Activated CD4-positive, alpha-beta memory T cell treated with anti-CD3 and anti-CD28 coated beads, Interleukin-2, amount 10 ng/mL, durations not matched to agents 7 days and 5 days (primary cell): ENCODE measurements around the gene ATP6V0A1. TPM values are rescaled to one million over a fixed set of nuclear protein-coding genes. Genes with fewer than 3 reads are reported as not detected.

Experiments used
- CTCF ChIA-PET: fragments of 350-600 bp; sonication (Branson Sonifier 250); formaldehyde crosslinking; loops from one replicate; lab custom pipeline; 2021; ENCODE audit warnings: antibody characterized with exemption, inconsistent platforms; lab: Charles Lee
- POLR2A ChIA-PET: fragments of 350-600 bp; sonication (Branson Sonifier 250); formaldehyde crosslinking; loops from one replicate; lab custom pipeline; 2021; ENCODE audit warnings: antibody characterized with exemption; lab: Charles Lee
- DNase-seq: peaks from one replicate; pipeline ENCODE4 v3.0.0-alpha.2; 2020
- H3K27ac Mint-ChIP-seq: one replicate; pipeline ENCODE4 v1.8.0; 2021; ENCODE audit warnings: mild to moderate bottlenecking, mixed read lengths
- H3K27me3 Mint-ChIP-seq: one replicate; pipeline ENCODE4 v1.8.0; 2021; ENCODE audit warnings: mixed read lengths
- H3K36me3 Mint-ChIP-seq: one replicate; pipeline ENCODE4 v1.8.0; 2021; ENCODE audit warnings: low read depth, mixed read lengths
- H3K4me1 Mint-ChIP-seq: one replicate; pipeline ENCODE4 v1.8.0; 2021; ENCODE audit warnings: mixed read lengths
- H3K4me3 Mint-ChIP-seq: one replicate; pipeline ENCODE4 v1.8.0; 2021; ENCODE audit warnings: mild to moderate bottlenecking, mixed read lengths
- H3K9me3 Mint-ChIP-seq: one replicate; pipeline ENCODE4 v1.8.0; 2021; ENCODE audit warnings: mixed read lengths
- total RNA-seq, 2 experiments: library from RNA; stranded (reverse); gene quantifications; one replicate each; pipeline ENCODE4 v1.2.3, GENCODE V29; 2021

The ATP6V0A1 gene
- total RNA-seq, 2 experiments from 2014 or later: 5.8 to 8.6 TPM

GRCh38 chr17:42422412-42422957 lies 36.2 kb upstream of the ATP6V0A1 start:
- H3K9me3 Mint-ChIP-seq: no peaks in the 10 kb centered on the region
- ChIA-PET POLR2A (interaction anchor here (0.9 to 1.1 kb wide), 3 partner anchors 15 to 87 kb away, joined by 3 to 4 read pairs (median 3); no protein-coding TSS in a partner anchor), CTCF (interaction anchor here (0.6 to 2.0 kb wide), 11 partner anchors 9 to 176 kb away, joined by 3 to 15 read pairs (median 4); no protein-coding TSS in a partner anchor)
- H3K4me3 Mint-ChIP-seq: peak overlapping the region; percentile 70
- peak; percentile 24 for DNase-seq
- peaks cover 2% of the 10 kb centered on the region for H3K36me3 Mint-ChIP-seq
- no peak overlapping the region for H3K27ac Mint-ChIP-seq
- H3K4me1 Mint-ChIP-seq: peaks cover 22% of the 10 kb centered on the region
- H3K27me3 Mint-ChIP-seq: peaks cover 49% of the 10 kb centered on the region

GRCh38 chr17:42422958-42423712 lies 35.5 kb upstream of the ATP6V0A1 start, which contains the start of gene CAVIN1:
TSS of gene CAVIN1 (minus strand) at chr17:42423256. CDS start at chr17:42423097, 159 bp downstream.
- peaks cover 22% of the 10 kb centered on the region for H3K4me1 Mint-ChIP-seq
- ChIA-PET POLR2A (interaction anchor here (0.9 to 1.1 kb wide), 4 partner anchors 16 to 945 kb away, joined by 3 to 4 read pairs (median 3); no protein-coding TSS in a partner anchor), CTCF (interaction anchor here (0.8 to 2.0 kb wide), 11 partner anchors 9 to 176 kb away, joined by 3 to 15 read pairs (median 4); no protein-coding TSS in a partner anchor)
- peak; percentile 29 for DNase-seq
- H3K27me3 Mint-ChIP-seq: peaks cover 53% of the 10 kb centered on the region
- no peaks in the 10 kb centered on the region for H3K9me3 Mint-ChIP-seq
- H3K4me3 Mint-ChIP-seq: peak within 1 kb of the TSS; percentile 70
- H3K27ac Mint-ChIP-seq: no peak within 1 kb of the TSS
- H3K36me3 Mint-ChIP-seq: peaks cover 2% of the 10 kb centered on the region

- Mint-ChIP-seq H3K27ac (no peak overlapping the region), H3K4me3 (no peak overlapping the region), H3K9me3 (no peaks in the 10 kb centered on the region), H3K27me3 (peaks cover 58% of the 10 kb centered on the region), H3K4me1 (peaks cover 22% of the 10 kb centered on the region), H3K36me3 (peaks cover 2% of the 10 kb centered on the region)
- DNase-seq: no peak
- CTCF ChIA-PET: interaction anchor here (1.2 to 2.0 kb wide), 6 partner anchors 13 to 154 kb away, joined by 3 to 15 read pairs (median 4); no protein-coding TSS in a partner anchor
- POLR2A ChIA-PET: interaction anchor here (0.5 to 1.0 kb wide), 2 partner anchors 76 to 944 kb away, joined by 3 to 4 read pairs; no protein-coding TSS in a partner anchor
Observed at GRCh38 chr17:42423766-42424165, 34.9 kb upstream of the ATP6V0A1 start.

GRCh38 chr17:42424991-42425610 lies 33.6 kb upstream of the ATP6V0A1 start:
- POLR2A ChIA-PET: no interaction called here
- H3K27ac Mint-ChIP-seq: no peak overlapping the region
- peaks cover 20% of the 10 kb centered on the region for H3K4me1 Mint-ChIP-seq
- H3K36me3 Mint-ChIP-seq: peaks cover 2% of the 10 kb centered on the region
- no peak overlapping the region for H3K4me3 Mint-ChIP-seq
- no peak for DNase-seq
- no peaks in the 10 kb centered on the region for H3K9me3 Mint-ChIP-seq
- CTCF ChIA-PET: no interaction called here
- peaks cover 55% of the 10 kb centered on the region for H3K27me3 Mint-ChIP-seq

GRCh38 chr17:42428141-42428944 lies 30.3 kb upstream of the ATP6V0A1 start:
- no peak overlapping the region for H3K27ac Mint-ChIP-seq
- CTCF ChIA-PET: interaction anchor here (0.7 to 1.5 kb wide), 12 partner anchors 12 to 102 kb away, joined by 3 to 12 read pairs (median 4); no protein-coding TSS in a partner anchor
- peak; percentile 38 for DNase-seq
- H3K9me3 Mint-ChIP-seq: no peaks in the 10 kb centered on the region
- peaks cover 45% of the 10 kb centered on the region for H3K27me3 Mint-ChIP-seq
- H3K4me3 Mint-ChIP-seq: no peak overlapping the region
- POLR2A ChIA-PET: interaction anchor here (1.0 kb wide), 1 partner anchor 13 kb away, joined by 4 read pairs; no protein-coding TSS in a partner anchor
- H3K4me1 Mint-ChIP-seq: peaks cover 1% of the 10 kb centered on the region
- H3K36me3 Mint-ChIP-seq: no peaks in the 10 kb centered on the region

- CTCF ChIA-PET: interaction anchor here (0.7 to 0.9 kb wide), 2 partner anchors 9 to 88 kb away, joined by 3 to 5 read pairs; no protein-coding TSS in a partner anchor
- Mint-ChIP-seq H3K4me1 (no peaks in the 10 kb centered on the region), H3K27me3 (peaks cover 41% of the 10 kb centered on the region), H3K9me3 (no peaks in the 10 kb centered on the region), H3K36me3 (no peaks in the 10 kb centered on the region), H3K27ac (no peak overlapping the region), H3K4me3 (no peak overlapping the region)
- POLR2A ChIA-PET: no interaction called here
- DNase-seq: no peak
Observed at GRCh38 chr17:42429726-42430447, 28.8 kb upstream of the ATP6V0A1 start.

GRCh38 chr17:42431758-42432161 lies 26.9 kb upstream of the ATP6V0A1 start:
- no peak for DNase-seq
- Mint-ChIP-seq H3K27me3 (peaks cover 42% of the 10 kb centered on the region), H3K4me3 (no peak overlapping the region), H3K36me3 (no peaks in the 10 kb centered on the region), H3K9me3 (no peaks in the 10 kb centered on the region), H3K27ac (no peak overlapping the region), H3K4me1 (no peaks in the 10 kb centered on the region)
- POLR2A ChIA-PET: no interaction called here
- CTCF ChIA-PET: interaction anchor here (1.2 to 2.0 kb wide), 6 partner anchors 9 to 95 kb away, joined by 3 to 12 read pairs (median 6); partner anchors contain the start of gene CAVIN1

- H3K4me3 Mint-ChIP-seq: no peak overlapping the region
- DNase-seq: no peak
- ChIA-PET CTCF (no interaction called here), POLR2A (no interaction called here)
- H3K36me3 Mint-ChIP-seq: no peaks in the 10 kb centered on the region
- no peaks in the 10 kb centered on the region for H3K4me1 Mint-ChIP-seq
- H3K27me3 Mint-ChIP-seq: peaks cover 25% of the 10 kb centered on the region
- no peak overlapping the region for H3K27ac Mint-ChIP-seq
- no peaks in the 10 kb centered on the region for H3K9me3 Mint-ChIP-seq
Observed at GRCh38 chr17:42436391-42436790, 22.3 kb upstream of the ATP6V0A1 start.

- DNase-seq: peak; percentile 51
- Mint-ChIP-seq H3K27me3 (peaks cover 27% of the 10 kb centered on the region), H3K27ac (no peak overlapping the region), H3K9me3 (no peaks in the 10 kb centered on the region), H3K4me3 (no peak overlapping the region), H3K36me3 (no peaks in the 10 kb centered on the region), H3K4me1 (peaks cover 5% of the 10 kb centered on the region)
- CTCF ChIA-PET: interaction anchor here (1.0 to 1.9 kb wide), 8 partner anchors 8 to 117 kb away, joined by 3 to 6 read pairs (median 3); partner anchors contain the start of gene CAVIN1
- POLR2A ChIA-PET: no interaction called here
Observed at GRCh38 chr17:42438600-42439567, 19.8 kb upstream of the ATP6V0A1 start.

- ChIA-PET POLR2A (no interaction called here), CTCF (interaction anchor here (0.5 to 2.6 kb wide), 12 partner anchors 10 to 89 kb away, joined by 3 to 12 read pairs (median 4); partner anchors contain the start of gene CAVIN1)
- H3K27ac Mint-ChIP-seq: no peak overlapping the region
- H3K27me3 Mint-ChIP-seq: peaks cover 30% of the 10 kb centered on the region
- no peaks in the 10 kb centered on the region for H3K36me3 Mint-ChIP-seq
- peaks cover 10% of the 10 kb centered on the region for H3K4me1 Mint-ChIP-seq
- no peak for DNase-seq
- H3K4me3 Mint-ChIP-seq: no peak overlapping the region
- H3K9me3 Mint-ChIP-seq: no peaks in the 10 kb centered on the region
Observed at GRCh38 chr17:42441371-42442195, 17.1 kb upstream of the ATP6V0A1 start.
